Measurements from ENCODE around the gene DESI1.

DNA sequence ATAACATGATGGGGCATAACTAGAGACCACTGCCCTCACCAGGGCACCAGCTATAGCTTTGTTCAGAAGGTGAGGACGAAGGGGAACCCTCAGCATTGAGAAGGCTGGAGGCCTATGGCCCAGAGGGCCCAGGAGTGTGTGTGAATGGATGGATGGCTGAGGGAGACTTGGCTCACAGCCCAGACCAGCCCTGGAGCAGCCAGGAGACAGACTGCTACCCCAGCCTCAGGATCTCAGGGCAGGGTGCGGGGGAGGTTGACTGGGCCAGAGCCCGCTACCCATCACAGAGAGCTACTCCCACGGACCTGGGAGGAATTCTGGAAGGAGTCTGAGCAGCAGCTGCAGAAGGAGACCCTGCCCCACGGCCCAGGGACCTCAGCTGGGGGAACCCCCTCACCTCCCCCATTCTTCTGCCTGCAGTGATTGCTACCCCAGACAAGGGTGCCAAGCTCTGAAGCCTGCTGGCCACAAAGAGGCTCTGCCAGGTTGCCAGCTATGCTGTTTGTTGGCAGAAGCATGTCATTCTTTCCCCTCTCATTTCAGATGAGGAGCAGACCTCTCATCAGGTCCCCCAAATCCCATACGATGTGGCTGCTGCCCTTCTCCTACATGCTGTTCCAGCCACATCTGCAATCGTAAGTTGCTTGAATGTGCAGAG, 65.4 kb downstream of the DESI1 start:
- no peak for TF ChIP-seq POLR2A (IDR thresholded peaks at IDR 0.05)
- TF ChIP-seq, protein P1, sequence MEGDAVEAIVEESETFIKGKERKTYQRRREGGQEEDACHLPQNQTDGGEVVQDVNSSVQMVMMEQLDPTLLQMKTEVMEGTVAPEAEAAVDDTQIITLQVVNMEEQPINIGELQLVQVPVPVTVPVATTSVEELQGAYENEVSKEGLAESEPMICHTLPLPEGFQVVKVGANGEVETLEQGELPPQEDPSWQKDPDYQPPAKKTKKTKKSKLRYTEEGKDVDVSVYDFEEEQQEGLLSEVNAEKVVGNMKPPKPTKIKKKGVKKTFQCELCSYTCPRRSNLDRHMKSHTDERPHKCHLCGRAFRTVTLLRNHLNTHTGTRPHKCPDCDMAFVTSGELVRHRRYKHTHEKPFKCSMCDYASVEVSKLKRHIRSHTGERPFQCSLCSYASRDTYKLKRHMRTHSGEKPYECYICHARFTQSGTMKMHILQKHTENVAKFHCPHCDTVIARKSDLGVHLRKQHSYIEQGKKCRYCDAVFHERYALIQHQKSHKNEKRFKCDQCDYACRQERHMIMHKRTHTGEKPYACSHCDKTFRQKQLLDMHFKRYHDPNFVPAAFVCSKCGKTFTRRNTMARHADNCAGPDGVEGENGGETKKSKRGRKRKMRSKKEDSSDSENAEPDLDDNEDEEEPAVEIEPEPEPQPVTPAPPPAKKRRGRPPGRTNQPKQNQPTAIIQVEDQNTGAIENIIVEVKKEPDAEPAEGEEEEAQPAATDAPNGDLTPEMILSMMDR (IDR thresholded peaks at IDR 0.05) = no peak
